Mononuclear cell (primary cell): Measurements from ENCODE around the gene TOMM34. TPM values are rescaled to one million over a fixed set of nuclear protein-coding genes. Genes with fewer than 3 reads are reported as not detected.

Experiments used
- H3K27me3 ChIP-seq: 2 replicates; pipeline ENCODE4 v1.6.0; 2011; ENCODE audit warnings: low read length, control low read depth; ENCODE audit not compliant: insufficient read depth
- H3K4me1 ChIP-seq: 2 replicates; pipeline ENCODE4 v1.5.1; 2011; ENCODE audit warnings: mild to moderate bottlenecking, low read length, control low read depth; ENCODE audit not compliant: insufficient read depth
- H3K4me3 ChIP-seq: 2 replicates; pipeline ENCODE4 v1.5.1; 2011; ENCODE audit warnings: mild to moderate bottlenecking, low read length, moderate library complexity
- H3K9me3 ChIP-seq: 2 replicates; pipeline ENCODE4 v1.5.1; 2011; ENCODE audit warnings: low read depth, mild to moderate bottlenecking, control low read depth, low read length
- total RNA-seq: library from RNA; depleted of rRNA; stranded (reverse); fragments of >200 nt; gene quantifications from one replicate; pipeline ENCODE4 v1.2.3, GENCODE V29; 2012

TOMM34 gene
- total RNA-seq, 1 donor, result 8.0 TPM

DNA sequence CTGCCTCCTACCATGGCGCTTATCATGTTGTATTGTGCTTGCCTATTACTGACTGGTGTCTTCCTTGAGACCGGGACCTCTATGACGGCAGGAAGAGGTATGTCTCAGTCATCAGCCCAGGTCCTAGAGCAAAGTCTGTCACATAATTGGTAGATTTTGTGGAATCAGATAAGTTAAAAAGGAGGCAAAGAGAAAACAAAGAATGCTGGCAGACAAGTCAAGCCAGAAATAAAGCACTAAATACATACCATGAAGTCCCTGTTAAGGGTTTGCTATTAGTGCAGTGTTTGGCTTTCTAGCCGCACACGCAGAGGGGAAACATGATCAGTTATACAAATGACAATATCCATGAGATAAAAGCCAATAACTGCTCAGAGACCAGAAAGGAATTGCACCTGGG, 6.0 kb downstream of the TOMM34 start:
- Histone ChIP-seq H3K27me3 (no peaks in the 10 kb centered on the region), H3K4me1 (peaks cover 31% of the 10 kb centered on the region), H3K9me3 (no peaks in the 10 kb centered on the region), H3K4me3 (no peak overlapping the region)

DNA sequence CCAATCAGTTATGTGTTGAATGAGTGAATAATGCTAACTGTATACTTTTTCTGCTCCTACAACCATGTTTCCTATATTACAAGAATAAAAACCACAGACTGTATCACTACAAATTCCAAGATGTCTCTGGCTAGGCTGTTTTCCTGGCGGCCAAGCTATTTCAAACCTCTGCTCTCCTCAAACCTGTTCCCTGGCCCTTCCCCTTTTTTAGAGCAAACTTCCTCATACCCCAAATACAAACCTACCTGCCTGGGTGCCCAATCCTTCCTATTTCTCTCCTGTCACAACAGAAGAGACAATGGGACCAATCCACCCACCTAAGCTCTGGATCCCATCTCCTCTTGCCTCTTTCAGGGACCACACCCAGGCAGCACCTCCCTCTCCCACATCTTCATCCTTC, 7.5 kb downstream of the TOMM34 start:
- no peaks in the 10 kb centered on the region for H3K9me3 ChIP-seq
- H3K4me3 ChIP-seq, result no peak overlapping the region
- no peaks in the 10 kb centered on the region for H3K27me3 ChIP-seq
- H3K4me1 ChIP-seq, result peaks cover 20% of the 10 kb centered on the region

DNA sequence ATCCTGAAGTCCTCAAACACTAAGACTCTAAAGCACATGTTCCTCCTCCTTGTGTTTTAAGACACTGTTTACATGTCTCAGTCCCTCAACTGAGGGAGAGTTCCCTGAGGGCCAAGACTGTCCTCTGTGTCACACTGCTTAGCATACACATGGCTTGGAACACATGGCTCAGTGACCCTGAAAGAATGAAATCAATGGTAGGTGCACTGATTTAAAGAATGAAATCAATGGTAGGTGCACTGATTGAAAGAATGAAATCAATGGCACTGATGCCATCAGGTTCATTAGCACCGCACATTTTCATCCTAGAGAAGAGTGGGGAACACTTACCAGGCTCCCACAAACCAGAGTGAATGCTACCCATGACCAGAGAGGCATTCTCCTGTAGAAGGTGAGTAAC, 9.8 kb downstream of the TOMM34 start:
- H3K27me3 ChIP-seq, result no peaks in the 10 kb centered on the region
- H3K4me3 ChIP-seq, result no peak overlapping the region
- H3K4me1 ChIP-seq, result peaks cover 23% of the 10 kb centered on the region
- H3K9me3 ChIP-seq, result no peaks in the 10 kb centered on the region

DNA sequence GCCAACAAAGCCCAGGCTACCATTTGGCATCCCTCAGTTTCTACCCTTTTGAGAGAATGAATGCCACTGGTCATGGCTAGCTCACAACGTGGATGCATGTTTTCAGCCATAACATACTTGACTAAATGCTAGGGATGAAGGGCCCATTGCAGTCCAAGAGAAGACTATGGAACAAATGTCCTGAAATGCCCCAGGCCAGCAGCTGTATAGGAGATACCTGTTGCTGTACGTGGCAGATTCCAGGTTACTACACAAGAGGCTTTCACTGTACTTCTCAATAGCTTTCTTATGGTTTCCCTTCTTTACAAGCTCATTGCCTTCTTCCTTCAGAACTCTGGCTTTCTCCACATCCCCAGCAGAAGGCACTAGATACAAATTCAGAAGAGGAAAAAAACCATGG, 11.7 kb downstream of the TOMM34 start:
- Histone ChIP-seq H3K27me3 (no peaks in the 10 kb centered on the region), H3K4me3 (no peak overlapping the region), H3K4me1 (peaks cover 17% of the 10 kb centered on the region)

DNA sequence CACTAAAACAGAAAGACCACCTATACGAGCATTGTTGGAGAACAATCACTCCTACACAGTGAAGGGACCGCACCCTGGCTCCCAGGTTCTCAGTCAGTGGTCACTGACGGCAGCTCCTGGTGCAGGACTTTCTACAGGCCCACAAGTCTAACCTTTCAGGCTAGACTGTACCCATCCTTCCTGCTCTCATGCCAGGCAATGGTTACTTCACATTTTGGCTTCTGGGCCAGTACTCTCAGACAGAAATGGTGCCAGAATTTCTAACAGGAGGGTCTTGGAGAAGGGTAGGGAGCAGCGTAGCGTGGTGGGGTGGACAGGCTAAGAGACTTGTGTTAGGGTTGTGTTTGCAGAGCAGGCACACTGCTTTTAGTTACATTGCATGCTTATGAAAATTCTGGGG, 12.1 kb downstream of the TOMM34 start:
- Histone ChIP-seq H3K4me1 (peaks cover 15% of the 10 kb centered on the region), H3K4me3 (no peak overlapping the region), H3K9me3 (no peaks in the 10 kb centered on the region), H3K27me3 (no peaks in the 10 kb centered on the region)

More for the DNA sequence above, 11.7 kb downstream of the TOMM34 start:
- no peaks in the 10 kb centered on the region for H3K9me3 ChIP-seq

DNA sequence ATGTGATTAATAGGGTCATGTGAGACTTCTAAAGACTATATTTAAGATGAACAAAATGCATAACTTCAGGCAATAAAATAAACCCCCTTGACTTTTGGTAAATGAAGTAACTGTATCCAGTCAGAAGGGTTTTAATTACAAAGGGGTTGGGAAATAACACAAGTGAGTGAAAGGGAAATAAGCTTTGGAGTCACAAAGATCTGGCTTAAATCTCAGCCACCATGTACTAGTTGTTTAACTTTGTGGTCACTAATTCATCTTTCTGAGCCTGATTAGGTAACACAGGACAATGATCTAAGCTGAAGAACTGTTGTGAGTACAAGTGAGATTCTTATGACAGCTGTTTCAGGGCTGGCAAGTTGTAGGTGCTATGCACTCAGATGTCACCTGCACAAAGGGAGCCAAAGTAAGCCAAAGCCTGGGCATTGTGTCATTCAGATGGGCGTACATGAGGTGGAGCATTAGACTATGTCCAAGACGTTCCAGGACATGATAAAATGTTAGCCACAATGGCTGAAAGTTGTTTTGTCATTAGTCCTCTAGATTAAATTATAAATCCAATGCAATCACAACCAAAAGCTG, 13.8 kb downstream of the TOMM34 start:
- Histone ChIP-seq H3K4me1 (peaks cover 7% of the 10 kb centered on the region), H3K27me3 (no peaks in the 10 kb centered on the region)

DNA sequence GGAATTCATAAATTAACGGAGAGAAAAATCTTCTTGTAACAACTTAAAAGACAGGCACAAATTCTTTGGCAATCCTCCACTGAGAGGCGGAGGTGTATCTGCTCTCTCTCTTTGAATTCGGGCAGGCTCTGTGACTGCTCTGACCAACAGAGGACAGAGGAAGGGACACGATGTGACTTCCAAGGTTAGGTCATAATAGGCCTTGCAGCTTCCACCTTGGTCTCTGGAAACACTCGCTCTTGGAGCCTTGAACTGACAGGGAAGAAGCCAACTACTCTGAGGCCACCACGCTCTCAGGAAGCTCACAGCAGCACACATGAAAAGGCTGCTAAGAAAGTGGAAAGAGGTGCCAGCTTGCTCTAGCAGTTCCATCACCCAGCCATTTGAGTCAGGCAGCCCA, 14.9 kb downstream of the TOMM34 start:
- Histone ChIP-seq H3K4me1 (peaks cover 7% of the 10 kb centered on the region), H3K9me3 (no peaks in the 10 kb centered on the region), H3K4me3 (no peak overlapping the region), H3K27me3 (no peaks in the 10 kb centered on the region)

More for the DNA sequence above, 13.8 kb downstream of the TOMM34 start:
- no peaks in the 10 kb centered on the region for H3K9me3 ChIP-seq
- no peak overlapping the region for H3K4me3 ChIP-seq

DNA sequence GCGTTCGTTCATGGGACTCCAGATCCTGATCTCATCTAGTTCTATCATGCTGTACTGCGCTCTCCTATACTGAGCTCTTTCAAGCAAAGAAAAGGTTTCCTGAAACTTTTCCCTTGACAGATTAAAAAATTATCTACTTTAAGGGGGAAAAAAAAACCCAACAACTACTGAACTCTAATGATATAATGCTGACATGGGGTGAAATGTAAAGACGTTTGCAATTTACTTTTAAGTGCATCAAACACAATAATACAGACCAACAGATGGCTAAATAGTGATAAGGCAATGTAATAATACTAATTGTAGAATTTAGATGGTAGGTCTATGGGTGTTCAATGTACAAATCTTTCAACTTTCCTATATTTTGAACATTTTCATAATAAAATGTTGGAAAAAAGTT, 16.4 kb downstream of the TOMM34 start:
- Histone ChIP-seq H3K27me3 (no peaks in the 10 kb centered on the region), H3K9me3 (no peaks in the 10 kb centered on the region), H3K4me3 (no peak overlapping the region), H3K4me1 (peaks cover 7% of the 10 kb centered on the region)

DNA sequence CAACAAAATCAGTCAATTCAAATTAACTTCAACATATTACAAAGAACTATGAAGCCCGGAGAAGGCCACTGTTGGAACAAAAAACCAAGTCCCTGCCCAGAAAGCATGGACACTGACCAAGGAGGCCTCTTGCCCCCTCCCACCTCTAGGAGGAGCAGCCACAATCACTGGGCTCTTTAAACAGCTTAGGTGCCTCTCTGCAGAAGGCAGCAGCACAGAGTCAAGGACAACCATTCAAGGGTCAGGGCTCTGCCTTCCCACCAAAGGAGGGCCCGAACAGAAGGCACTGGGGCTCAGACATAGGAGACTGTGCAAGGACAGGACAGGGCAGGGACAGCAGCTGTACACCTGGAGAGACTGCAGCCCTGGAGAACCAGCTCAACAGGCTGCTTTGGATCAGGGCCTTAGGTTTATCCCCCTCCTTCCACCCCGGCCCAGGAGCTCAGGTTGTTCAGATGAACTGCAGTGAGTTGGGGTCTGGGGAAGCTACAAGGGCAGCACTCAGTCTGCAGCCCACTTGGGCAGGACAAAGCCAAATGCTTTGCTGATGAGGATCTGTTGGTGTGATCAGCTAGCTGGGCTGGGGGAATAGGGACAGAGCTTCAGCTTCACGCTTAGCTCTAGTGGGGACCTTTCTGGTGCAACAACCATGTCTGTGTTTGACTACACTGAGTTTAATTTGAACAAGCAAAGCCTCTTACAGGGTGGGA, 17.8 kb downstream of the TOMM34 start:
- H3K4me1 ChIP-seq, result peaks cover 7% of the 10 kb centered on the region
- no peaks in the 10 kb centered on the region for H3K9me3 ChIP-seq
- H3K4me3 ChIP-seq, result no peak overlapping the region
- H3K27me3 ChIP-seq, result no peaks in the 10 kb centered on the region

DNA sequence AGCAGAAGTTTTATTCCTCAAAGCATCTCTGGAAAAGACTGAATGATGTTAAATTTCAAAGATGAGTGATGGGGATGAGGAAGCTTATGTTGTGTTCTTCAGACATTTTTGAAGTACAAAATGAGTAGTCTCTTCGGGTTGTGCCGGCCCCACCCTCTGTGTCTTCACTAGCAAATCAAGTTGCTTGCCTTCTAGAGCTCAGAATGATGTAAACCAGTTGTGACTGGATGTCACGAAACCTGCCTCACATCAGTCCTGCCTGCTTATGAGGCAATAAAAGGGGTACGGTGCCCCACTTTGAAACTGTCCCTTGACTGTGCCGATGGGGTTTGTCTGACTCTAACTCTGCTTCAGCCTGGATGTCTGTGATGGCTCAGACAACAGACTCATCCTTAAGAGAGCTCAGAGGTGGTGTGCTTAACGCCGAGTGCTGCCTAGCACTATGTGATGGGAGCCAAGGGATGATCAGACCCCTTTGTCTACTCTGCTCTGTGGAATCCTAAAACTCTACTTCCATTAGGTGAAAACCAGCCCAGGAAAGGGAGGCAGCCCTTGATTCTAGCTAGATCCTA, 19.0 kb downstream of the TOMM34 start:
- Histone ChIP-seq H3K4me1 (no peaks in the 10 kb centered on the region), H3K4me3 (no peak overlapping the region), H3K9me3 (no peaks in the 10 kb centered on the region), H3K27me3 (no peaks in the 10 kb centered on the region)

DNA sequence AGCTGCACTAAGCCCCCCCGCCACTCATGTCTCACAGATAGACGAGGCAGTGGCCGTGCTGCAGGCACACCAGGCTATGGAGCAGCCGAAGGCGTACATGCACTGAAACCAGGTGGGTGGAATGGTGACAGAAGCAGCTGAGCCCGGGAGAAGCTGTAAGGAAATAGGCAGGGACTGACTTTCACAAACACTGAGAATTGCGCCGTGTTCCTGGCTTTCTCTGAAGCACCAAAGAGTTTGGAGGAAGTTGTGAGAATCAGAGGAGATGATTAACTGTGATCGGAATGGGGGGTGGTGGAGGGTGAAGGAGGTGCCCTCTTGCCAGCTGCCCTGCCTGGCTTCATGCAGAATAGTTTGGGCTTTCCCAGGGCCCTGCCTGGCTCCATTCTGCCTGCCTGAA, 21.6 kb downstream of the TOMM34 start:
- Histone ChIP-seq H3K4me3 (no peak overlapping the region), H3K9me3 (no peaks in the 10 kb centered on the region), H3K27me3 (no peaks in the 10 kb centered on the region), H3K4me1 (no peaks in the 10 kb centered on the region)

DNA sequence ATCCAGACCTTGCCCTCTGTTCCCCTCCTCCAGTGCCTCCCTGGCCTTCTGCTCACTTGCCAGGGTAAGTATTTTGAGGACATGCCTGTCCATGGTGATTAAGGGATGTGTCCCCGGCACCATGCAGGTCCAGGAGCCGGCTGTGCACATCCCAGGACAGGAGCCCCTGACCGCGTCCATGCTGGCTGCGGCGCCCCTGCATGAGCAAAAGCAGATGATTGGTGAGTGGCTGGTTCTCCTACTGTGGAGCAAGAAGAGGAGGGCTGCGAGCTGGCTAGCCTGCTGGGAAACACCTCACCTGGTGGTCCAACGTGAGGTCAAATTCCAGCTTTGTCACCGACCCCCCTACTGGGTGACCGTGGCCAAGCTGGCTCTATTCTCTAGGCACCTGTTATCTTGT, 23.7 kb downstream of the TOMM34 start:
- H3K4me1 ChIP-seq, result no peaks in the 10 kb centered on the region
- H3K4me3 ChIP-seq, result no peak overlapping the region
- no peaks in the 10 kb centered on the region for H3K27me3 ChIP-seq
- H3K9me3 ChIP-seq, result no peaks in the 10 kb centered on the region

DNA sequence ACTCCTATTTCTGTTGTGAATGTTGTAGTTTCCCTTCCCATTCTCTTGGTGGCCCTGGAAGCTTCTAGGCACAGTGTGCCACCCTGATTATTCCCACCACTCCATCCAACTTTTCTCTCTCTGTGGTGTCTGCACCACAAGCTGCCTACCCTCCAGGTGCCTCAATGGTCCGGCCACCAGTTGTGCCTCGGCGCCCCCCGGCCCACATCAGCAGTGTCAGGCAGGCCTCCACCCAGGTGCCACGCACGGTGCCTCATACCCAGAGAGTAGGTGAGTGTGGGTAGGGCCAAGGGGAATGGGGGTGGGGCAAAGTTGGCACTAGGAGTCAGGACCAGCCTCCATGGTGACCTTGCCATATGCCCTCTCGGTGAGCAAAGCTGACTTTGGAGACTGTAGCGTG, 27.3 kb downstream of the TOMM34 start:
- Histone ChIP-seq H3K27me3 (no peaks in the 10 kb centered on the region), H3K4me3 (no peak overlapping the region), H3K9me3 (no peaks in the 10 kb centered on the region), H3K4me1 (no peaks in the 10 kb centered on the region)

DNA sequence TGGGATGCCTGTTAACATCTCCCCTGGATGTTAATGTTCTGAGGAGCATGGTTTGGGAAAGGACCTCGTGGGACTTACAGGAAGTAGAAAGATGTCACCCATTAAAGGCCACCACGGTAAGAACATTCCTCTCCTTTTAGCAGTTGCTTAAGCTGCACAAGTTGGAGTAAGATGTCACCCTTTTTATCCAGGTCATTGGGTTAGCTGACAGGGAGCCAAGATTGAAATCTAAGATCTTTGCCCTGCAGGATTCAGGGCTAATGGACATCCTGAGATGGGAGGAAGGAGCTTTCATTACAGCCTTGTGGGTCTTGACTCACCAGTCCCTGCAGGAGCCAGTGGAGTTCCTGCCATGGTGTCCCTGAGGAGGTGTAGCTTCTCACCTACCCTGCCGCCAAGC, 28.3 kb downstream of the TOMM34 start:
- Histone ChIP-seq H3K4me1 (no peaks in the 10 kb centered on the region), H3K4me3 (no peak overlapping the region), H3K27me3 (no peaks in the 10 kb centered on the region), H3K9me3 (no peaks in the 10 kb centered on the region)

DNA sequence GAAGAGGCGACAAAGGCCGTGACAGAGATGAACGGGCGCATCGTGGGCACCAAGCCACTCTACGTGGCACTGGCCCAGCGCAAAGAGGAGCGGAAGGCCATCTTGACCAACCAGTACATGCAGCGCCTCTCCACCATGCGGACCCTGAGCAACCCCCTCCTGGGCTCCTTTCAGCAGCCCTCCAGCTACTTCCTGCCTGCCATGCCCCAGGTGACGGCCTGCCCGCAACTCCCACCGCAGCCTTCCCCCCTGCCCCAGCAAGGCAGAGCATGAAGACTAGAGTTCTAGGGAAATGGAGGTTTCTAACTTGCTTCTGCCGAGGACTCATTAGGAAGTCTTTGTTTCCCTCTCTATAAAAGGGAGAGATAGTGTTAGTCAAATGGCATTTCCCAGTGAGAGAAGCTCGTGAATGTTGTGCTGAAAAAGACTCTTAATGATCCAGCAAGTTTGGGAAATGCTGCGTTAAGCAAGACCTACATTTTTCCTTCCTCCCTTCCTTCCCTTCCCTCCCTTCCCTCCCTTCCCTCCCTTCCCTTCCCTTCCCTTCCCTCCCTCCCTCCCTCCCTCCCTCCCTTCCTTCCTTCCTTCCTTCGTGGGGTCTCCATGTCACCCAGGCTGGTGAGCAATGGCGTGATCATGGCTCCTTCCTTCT, 29.6 kb downstream of the TOMM34 start:
- no peaks in the 10 kb centered on the region for H3K27me3 ChIP-seq
- H3K4me3 ChIP-seq, result no peak overlapping the region
- no peaks in the 10 kb centered on the region for H3K4me1 ChIP-seq
- H3K9me3 ChIP-seq, result no peaks in the 10 kb centered on the region
